Activated CD4-positive, alpha-beta T cell treated with anti-CD3 and anti-CD28 coated beads for 48 hours (primary cell): Measurements from ENCODE around the gene PLPPR5.
"Not testable (repeated sequence)": the region's sequence is repeated elsewhere in the genome, so short reads cannot be mapped to it uniquely, and the experiment has no call there.

Experiments
- DNase-seq: peaks from one replicate; pipeline ENCODE4 v3.0.0-alpha.2; 2020

Gene PLPPR5

DNA sequence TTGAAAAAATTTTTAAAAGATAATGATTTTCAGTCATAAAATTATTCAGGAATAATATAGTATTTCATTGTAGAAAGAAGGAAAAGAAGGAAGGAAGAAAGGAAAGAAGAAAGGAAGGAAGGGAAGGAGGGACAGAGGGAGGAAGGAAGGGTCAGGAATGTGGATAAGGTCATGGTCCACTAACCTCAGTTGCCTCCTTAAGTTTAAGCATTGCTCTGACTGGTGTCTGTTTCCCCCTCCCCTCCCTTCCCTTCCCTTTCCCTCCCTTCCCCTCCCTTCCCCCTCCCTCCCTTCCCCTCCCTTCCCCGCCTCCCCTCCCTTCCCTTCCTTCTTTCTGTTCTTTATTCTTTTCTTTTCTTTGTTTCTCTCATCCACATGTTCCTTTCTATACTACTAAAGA lies 95.7 kb downstream of the PLPPR5 start:
- DNase-seq = no peak

DNA sequence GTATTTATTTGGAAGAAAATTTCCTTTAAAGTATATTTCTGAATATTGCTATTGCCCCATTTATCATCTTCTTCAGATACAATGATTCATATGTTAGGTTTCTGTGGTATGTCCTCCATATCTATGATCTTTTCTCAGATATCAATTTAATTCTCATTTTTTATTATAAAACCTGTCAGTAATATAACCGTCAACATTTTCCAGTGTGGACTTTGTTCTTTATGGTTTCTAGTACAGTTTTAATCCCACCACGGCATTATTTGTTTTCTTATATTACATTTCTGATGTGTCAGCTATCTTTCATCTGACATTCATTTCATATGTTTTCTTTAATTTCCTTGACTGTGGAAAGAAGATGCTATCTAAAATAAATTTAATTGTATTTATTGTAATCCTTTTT lies 97.9 kb downstream of the PLPPR5 start:
- DNase-seq = no peak

DNA sequence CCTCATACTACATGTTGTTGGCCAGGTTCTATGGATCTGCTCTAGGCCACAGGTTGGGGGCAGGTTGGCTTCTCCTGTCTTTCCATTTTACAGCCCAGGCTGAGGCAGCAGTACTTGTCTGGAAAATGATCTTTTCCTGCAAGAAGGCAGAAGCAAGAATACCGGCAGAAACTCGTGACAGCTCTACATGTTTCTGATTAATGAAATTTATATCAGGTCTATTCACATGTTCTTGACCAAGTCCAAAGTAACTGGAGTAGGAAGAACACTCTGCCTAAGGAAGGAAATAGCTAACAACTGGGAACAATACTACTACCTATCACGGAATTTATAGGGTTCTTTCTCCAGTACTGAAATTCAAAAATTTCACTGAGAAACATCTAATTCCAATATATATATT lies 98.3 kb downstream of the PLPPR5 start:
- DNase-seq = no peak

DNA sequence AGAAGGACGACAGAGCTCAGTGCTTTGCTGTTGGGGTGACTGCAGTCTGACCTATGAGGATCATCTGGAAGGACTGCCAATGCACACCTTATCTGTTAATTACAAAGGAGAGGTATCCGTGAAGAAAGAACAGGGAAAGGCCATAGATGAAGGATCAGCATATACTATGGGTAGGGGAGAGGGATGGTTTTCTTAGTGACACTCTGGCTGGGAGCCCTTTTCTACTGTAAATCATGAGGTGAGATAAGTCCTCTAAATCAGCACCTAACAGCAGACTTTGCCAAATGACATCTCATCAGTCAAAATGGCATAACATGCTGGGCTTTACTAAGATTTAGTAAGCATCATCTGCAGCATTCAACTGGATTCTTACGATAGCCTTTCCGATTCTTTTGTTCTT lies 100.0 kb downstream of the PLPPR5 start:
- DNase-seq = no peak

GRCh38 chr1:98903726-98904125 lies 100.9 kb downstream of the PLPPR5 start:
- no peak for DNase-seq

- DNase-seq = no peak
These were observed 101.4 kb downstream of the PLPPR5 start for GRCh38 chr1:98903261-98903660.

GRCh38 chr1:98898940-98899339 lies 105.7 kb downstream of the PLPPR5 start:
- no peak for DNase-seq

GRCh38 chr1:98897479-98897878 lies 107.2 kb downstream of the PLPPR5 start:
- DNase-seq = no peak

- no peak for DNase-seq
These were observed 107.8 kb downstream of the PLPPR5 start for GRCh38 chr1:98896711-98897445.

DNA sequence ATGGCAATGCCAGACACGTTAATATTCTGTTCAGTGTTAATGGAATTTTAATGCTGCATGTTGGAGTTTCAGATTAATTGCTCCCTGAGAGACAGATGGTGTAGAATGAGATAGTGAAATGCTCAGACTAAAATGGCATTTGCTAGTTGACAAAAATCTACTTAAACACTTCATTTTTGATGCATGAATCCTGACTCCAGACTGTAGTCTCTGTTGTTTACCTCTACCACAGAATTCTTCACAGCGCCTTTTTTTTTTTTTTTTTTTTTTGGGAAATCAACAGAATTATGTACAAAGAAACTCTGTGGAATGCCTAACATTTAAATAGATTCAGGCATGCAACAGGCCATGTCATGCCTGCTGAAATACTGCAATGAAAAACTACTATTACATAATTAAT lies 111.3 kb downstream of the PLPPR5 start:
- no peak for DNase-seq

- no peak for DNase-seq
These were observed 115.8 kb downstream of the PLPPR5 start for GRCh38 chr1:98888869-98889268.

DNA sequence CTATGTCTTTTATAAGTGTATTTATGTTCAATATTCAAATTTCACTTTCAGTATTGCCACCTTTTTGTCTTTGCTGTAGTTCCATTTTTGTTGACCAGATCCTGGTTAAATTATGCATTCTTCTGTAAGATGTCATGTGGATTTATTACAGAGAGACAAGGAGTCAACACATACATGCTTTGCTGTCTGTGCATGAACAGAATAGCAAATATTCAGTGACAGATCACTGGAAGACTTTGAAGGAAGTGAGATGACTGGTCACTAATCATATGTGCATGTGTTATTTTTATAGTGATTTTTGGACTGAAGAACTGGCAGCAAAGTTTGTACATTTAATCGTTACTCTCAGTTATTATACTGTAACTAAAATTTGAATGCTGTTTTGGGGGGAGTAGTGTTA lies 117.2 kb downstream of the PLPPR5 start:
- DNase-seq = no peak

DNA sequence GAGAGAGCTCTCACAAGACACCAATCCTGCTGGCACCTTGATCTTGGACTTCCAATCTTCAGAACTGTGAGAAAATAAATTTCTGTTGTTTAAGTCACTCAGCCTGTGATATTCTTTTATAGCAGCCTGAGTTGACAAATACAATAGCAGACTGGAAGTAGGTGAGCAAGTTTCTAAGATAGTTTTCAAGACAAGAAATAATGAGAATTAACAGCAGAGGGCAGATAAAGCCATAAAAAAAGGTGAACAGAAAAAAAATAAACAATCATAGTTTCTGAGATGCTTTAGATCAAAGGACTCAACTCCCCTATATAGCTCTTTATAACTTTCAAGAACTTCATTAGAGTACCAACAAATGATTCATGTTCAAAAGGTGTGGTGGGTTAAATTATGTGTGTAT lies 119.8 kb downstream of the PLPPR5 start:
- DNase-seq = no peak

DNA sequence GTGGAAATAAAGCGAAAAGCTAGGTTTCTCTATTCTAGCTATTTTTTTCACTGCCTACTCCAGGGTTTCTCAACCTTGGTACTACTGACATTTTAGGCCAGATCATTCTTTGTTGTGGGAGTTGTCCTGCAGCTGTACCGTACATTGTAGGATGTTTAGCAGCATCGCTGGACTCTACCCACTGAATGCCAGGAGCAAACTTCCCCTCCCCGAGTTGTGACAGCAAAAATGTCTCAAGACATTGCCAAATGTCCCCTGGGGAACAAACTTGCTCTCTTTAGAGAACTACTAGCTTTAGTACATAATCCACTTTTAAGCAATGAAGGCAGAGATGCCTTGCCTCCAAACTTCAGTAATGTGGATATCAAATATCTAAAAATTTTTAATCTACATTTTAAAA lies 122.8 kb downstream of the PLPPR5 start:
- DNase-seq = no peak

GRCh38 chr1:98881234-98881633 lies 123.4 kb downstream of the PLPPR5 start:
- DNase-seq = not testable (repeated sequence)

DNA sequence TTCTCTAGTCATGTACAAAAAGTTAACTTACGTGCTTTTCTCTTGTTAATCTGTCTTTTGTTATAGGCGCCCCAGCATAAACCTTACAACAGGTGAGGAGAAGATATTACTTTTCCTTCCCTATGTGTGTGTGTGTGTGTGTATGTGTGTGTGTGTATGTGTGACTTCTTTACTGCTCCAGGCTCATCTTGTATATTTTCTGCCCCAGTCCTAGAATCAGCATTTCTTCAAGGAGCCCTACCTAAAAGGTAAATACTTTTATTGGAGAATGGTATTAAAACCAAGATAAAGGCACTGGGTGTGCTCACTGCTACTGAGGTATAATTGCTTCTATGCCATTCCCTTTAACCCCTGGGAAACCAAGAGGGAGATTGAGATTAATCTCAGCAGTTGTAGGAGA lies 129.8 kb downstream of the PLPPR5 start:
- no peak for DNase-seq

- DNase-seq = peak; percentile 24
These were observed 133.4 kb downstream of the PLPPR5 start for GRCh38 chr1:98870959-98871903.

GRCh38 chr1:98865796-98866195 lies 138.9 kb downstream of the PLPPR5 start:
- no peak for DNase-seq

DNA sequence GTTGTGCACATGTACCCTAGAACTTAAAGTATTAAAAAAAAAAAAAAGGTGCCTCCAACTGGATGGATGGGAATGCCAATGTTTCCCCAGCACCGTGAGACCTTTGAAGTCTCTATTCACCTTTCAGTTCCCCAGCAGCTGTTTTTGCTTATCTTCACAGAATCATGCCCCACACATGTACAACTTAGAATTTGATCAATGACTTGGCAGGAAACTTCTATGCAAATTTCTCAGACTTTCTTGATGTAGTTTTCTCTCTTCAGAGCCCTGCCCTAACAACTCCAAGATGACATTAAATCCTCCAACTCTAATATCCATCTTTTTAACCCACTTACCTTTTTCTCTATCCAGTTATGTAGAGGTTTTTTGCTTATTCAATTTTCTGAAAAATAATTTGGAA lies 144.3 kb downstream of the PLPPR5 start:
- no peak for DNase-seq

DNA sequence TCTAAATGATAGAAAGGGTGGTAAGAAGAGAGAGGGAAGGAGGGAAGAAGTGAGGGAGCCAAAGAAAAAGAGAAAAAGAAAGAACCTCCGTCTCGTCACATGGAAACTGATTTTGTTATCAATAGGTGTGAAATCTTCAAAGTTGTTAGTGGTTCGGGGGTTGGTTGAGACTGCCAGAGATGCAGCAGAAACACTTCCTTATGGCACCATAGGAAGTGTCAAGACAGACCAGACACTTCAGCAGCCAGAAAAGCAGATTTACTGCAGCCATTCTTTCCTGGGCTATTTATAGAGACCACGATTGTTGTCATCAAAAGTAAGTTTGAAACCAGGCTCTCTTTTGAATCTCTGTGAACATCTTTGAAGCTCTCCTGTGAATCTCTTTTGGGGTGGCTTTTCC lies 150.5 kb downstream of the PLPPR5 start:
- DNase-seq = no peak

DNA sequence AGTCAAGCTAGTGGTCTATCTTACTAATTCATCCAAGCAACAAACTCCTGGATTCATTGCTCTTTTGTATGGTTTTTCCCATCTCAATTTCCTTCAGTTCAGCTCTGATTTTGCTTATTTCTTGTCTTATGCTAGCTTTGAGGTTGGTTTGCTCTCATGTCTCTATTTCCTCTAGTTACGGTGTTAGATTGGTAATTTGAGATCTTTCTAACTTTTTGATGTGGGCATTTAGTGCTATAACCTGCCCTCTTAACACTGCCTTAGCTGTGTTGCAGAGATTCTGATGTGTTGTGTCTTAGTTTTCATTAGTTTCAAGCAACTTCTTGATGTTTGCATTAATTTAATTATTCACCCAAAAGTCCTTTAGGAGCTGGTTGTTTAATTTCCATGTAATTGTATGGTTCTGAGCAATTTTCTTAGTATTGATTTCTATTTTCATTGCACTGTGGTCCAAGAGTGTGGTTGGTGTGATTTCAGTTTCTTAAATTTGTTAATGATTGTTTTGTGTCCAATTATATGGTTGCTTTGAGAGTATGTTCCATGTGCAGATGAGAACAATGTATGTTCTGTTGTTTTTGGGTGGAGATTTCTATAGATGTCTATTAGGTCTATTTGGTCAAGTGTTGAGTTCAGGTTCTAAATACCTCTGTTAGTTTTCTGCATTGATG lies 154.6 kb downstream of the PLPPR5 start:
- no peak for DNase-seq

DNA sequence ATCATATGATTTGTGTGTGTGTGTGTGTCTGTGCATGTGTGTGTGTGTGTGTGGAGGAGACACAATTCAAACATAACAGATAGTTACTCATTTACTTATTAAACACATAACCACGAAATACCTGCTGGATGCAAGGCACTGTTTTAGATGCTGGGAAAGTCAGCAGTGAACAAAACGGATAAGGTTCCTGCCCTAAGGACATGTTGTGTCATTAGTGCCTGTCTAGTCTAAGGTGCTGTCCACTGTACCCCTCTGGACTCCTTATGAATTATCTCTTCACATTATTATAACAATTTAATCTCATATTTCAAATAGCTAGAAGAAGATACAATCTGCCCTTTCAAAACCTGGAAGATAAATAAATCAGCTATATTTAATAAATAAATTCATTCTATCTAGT lies 162.4 kb downstream of the PLPPR5 start:
- DNase-seq = no peak
